Measurements from ENCODE around the gene OR8B2. TPM values are rescaled to one million over a fixed set of nuclear protein-coding genes. Genes with fewer than 3 reads are reported as not detected.

Gene OR8B2
- total and polyA plus RNA-seq, 2 donors (not counting 1 experiment from before 2014, with no cell fraction given): not detected

- H3K79me2 ChIP-seq (ENCODE audit: control insufficient read depth, insufficient read depth, low read length): no peaks in the 10 kb centered on the region
- H3K4me1 Mint-ChIP-seq: no peaks in the 10 kb centered on the region
- H3K27me3 Mint-ChIP-seq: no peaks in the 10 kb centered on the region
- ATAC-seq (ENCODE audit: low read depth) (no peak), DNase-seq (no peak)
- no peaks in the 10 kb centered on the region for H3K4me1 ChIP-seq (ENCODE audit: control insufficient read depth in 2 of 2, insufficient read depth in 2 of 2, low read length in 2 of 2)
- H3K4me2 ChIP-seq (replicated peaks; ENCODE audit: low read depth, low read length, poor library complexity, severe bottlenecking): no peak overlapping the region
- ChIA-PET CTCF (no interaction called here), POLR2A (no interaction called here)
- H3K36me3 ChIP-seq (replicated peaks in 1 of 2; ENCODE audit: control extremely low read depth in 1 of 2, control insufficient read depth in 1 of 2, extremely low read depth in 1 of 2, insufficient read depth in 2 of 2, low read length in 1 of 2): no peaks in the 10 kb centered on the region
- H4K20me1 ChIP-seq (ENCODE audit: control insufficient read depth, insufficient read depth, low read length, poor library complexity, severe bottlenecking): no peaks in the 10 kb centered on the region
- H3K27ac Mint-ChIP-seq: no peak overlapping the region
- no peak for TF ChIP-seq CTCF (IDR thresholded peaks at IDR 0.05)
- TF ChIP-seq EZH2 (IDR thresholded peaks at IDR 0.05; ENCODE audit: borderline replicate concordance, insufficient read depth, low read depth, low read length, poor library complexity, severe bottlenecking): no peak
- no peaks in the 10 kb centered on the region for H3K9me3 Mint-ChIP-seq (ENCODE audit: insufficient read depth)
- no peak overlapping the region for H3K4me3 ChIP-seq (ENCODE audit: control extremely low read depth in 1 of 5, extremely low read depth in 1 of 5, insufficient read depth in 1 of 5, low read depth in 2 of 5, low read length in 4 of 5)
- H3K9me3 ChIP-seq (ENCODE audit: control extremely low read depth in 1 of 3, control insufficient read depth in 2 of 3, insufficient read depth in 1 of 3, low read length in 2 of 3): no peaks in the 10 kb centered on the region
- H3K27ac ChIP-seq (ENCODE audit: low read length in 2 of 2): no peak overlapping the region
- intact Hi-C loops (cut with micrococcal nuclease): no loop called here
- no peak overlapping the region for H3K9ac ChIP-seq (ENCODE audit: low read length)
- no CpG with 5 or more reads among the region's 2 CpGs for WGBS (ENCODE audit: insufficient coverage)
- no peaks in the 10 kb centered on the region for H3K27me3 ChIP-seq (replicated peaks in 1 of 4; ENCODE audit: control extremely low read depth in 1 of 4, control insufficient read depth in 3 of 4, insufficient read depth in 4 of 4, low read length in 3 of 4)
- H3K4me3 Mint-ChIP-seq: no peak overlapping the region
- H2AFZ ChIP-seq (ENCODE audit: insufficient read depth, low read depth, low read length, poor library complexity, severe bottlenecking): no peak overlapping the region
These were observed 3.7 kb downstream of the OR8B2 start for GRCh38 chr11:124380585-124380984.

GRCh38 chr11:124376280-124376679 is 8.0 kb downstream of the OR8B2 start:
- POLR2A ChIA-PET: no interaction called here
- H3K9me3 Mint-ChIP-seq (ENCODE audit: insufficient read depth): no peaks in the 10 kb centered on the region

More at GRCh38 chr11:124376280-124376679, 8.0 kb downstream of the OR8B2 start:
- peaks cover 0 to 4% (median 0%) of the 10 kb centered on the region in 3 donors for H3K9me3 ChIP-seq (ENCODE audit: control extremely low read depth in 1 of 3, control insufficient read depth in 2 of 3, insufficient read depth in 1 of 3, low read length in 2 of 3)
- CTCF ChIA-PET: no interaction called here
- H3K4me3 ChIP-seq (ENCODE audit: control extremely low read depth in 1 of 5, extremely low read depth in 1 of 5, insufficient read depth in 1 of 5, low read depth in 2 of 5, low read length in 4 of 5): no peak overlapping the region
- no peaks in the 10 kb centered on the region for H3K36me3 ChIP-seq (replicated peaks in 1 of 2; ENCODE audit: control extremely low read depth in 1 of 2, control insufficient read depth in 1 of 2, extremely low read depth in 1 of 2, insufficient read depth in 2 of 2, low read length in 1 of 2)
- H4K20me1 ChIP-seq (ENCODE audit: control insufficient read depth, insufficient read depth, low read length, poor library complexity, severe bottlenecking): no peaks in the 10 kb centered on the region
- ATAC-seq (ENCODE audit: low read depth) (no peak), DNase-seq (no peak)
- no peak overlapping the region for H3K4me2 ChIP-seq (replicated peaks; ENCODE audit: low read depth, low read length, poor library complexity, severe bottlenecking)
- H3K4me3 Mint-ChIP-seq: no peak overlapping the region
- no peak overlapping the region for H3K27ac ChIP-seq (ENCODE audit: low read length in 2 of 2)
- TF ChIP-seq CTCF (IDR thresholded peaks at IDR 0.05): no peak
- TF ChIP-seq EZH2 (IDR thresholded peaks at IDR 0.05; ENCODE audit: borderline replicate concordance, insufficient read depth, low read depth, low read length, poor library complexity, severe bottlenecking): no peak
- no peaks in the 10 kb centered on the region for H3K4me1 ChIP-seq (ENCODE audit: control insufficient read depth in 2 of 2, insufficient read depth in 2 of 2, low read length in 2 of 2)
- H3K27ac Mint-ChIP-seq: no peak overlapping the region
- intact Hi-C loops (cut with micrococcal nuclease): no loop called here
- no peaks in the 10 kb centered on the region for H3K27me3 ChIP-seq (replicated peaks in 1 of 4; ENCODE audit: control extremely low read depth in 1 of 4, control insufficient read depth in 3 of 4, insufficient read depth in 4 of 4, low read length in 3 of 4)
- no peak overlapping the region for H3K9ac ChIP-seq (ENCODE audit: low read length)
- H3K27me3 Mint-ChIP-seq: peaks cover 4% of the 10 kb centered on the region
- H3K79me2 ChIP-seq (ENCODE audit: control insufficient read depth, insufficient read depth, low read length): no peaks in the 10 kb centered on the region
- 75% methylated on average over 2 of the region's 3 CpGs for WGBS (ENCODE audit: insufficient coverage)
- no peak overlapping the region for H2AFZ ChIP-seq (ENCODE audit: insufficient read depth, low read depth, low read length, poor library complexity, severe bottlenecking)
- no peaks in the 10 kb centered on the region for H3K4me1 Mint-ChIP-seq

Measured in B cell (primary cell).